Gastroesophageal sphincter (tissue), 4 donors: ENCODE results near the gene CTXN3. TPM values are rescaled to one million over a fixed set of nuclear protein-coding genes. Genes with fewer than 3 reads are reported as not detected.
A peak's percentile ranks its signal among the peaks of the same experiment; 100 is the strongest.

Experiments used
- ATAC-seq: fragments of 150-250 bp; one replicate; pipeline ENCODE4 v1.9.1; 2016; ENCODE audit warnings: mild to moderate bottlenecking, moderate library complexity
- H3K27ac ChIP-seq, 4 donors: fragments of 200-600 bp; sonication (generic) in 3 of 4; 1 replicate in 3 of 4; 2 replicates in 1 of 4; pipeline ENCODE4 v1.5.1; 2016 to 2019
- H3K27me3 ChIP-seq: fragments of 200-600 bp; sonication (generic); one replicate; pipeline ENCODE4 v1.5.1; 2019
- H3K36me3 ChIP-seq, 2 donors: fragments of 200-600 bp; sonication (generic); one replicate each; pipeline ENCODE4 v1.5.1; 2019; ENCODE audit warnings: control low read depth in 1 of 2
- H3K4me1 ChIP-seq, 3 donors: fragments of 200-600 bp; sonication (generic); 1 replicate in 2 of 3; 2 replicates in 1 of 3; pipeline ENCODE4 v1.5.1; 2016 to 2019; ENCODE audit warnings: control low read depth in 2 of 3
- H3K4me3 ChIP-seq, 2 donors: fragments of 200-600 bp; sonication (generic); one replicate each; pipeline ENCODE4 v1.5.1; 2019; ENCODE audit warnings: mild to moderate bottlenecking in 1 of 2, moderate library complexity in 1 of 2
- H3K9me3 ChIP-seq, 3 donors: fragments of 200-600 bp; sonication (generic); one replicate each; pipeline ENCODE4 v1.5.1; 2017 to 2019; ENCODE audit warnings: control low read depth in 2 of 3
- EP300 ChIP-seq: sonication (generic); formaldehyde crosslinking; IDR thresholded peaks from one replicate; pipeline ENCODE4 v1.6.1; 2017; ENCODE audit warnings: antibody characterized with exemption, mild to moderate bottlenecking
- POLR2A ChIP-seq, 2 donors: fragments of 450-650 bp; IDR thresholded peaks; one replicate each; pipeline ENCODE4 v1.6.1; 2017; ENCODE audit warnings: antibody characterized with exemption in 2 of 2, mild to moderate bottlenecking in 2 of 2, moderate library complexity in 1 of 2
- POLR2AphosphoS5 ChIP-seq: sonication (generic); formaldehyde crosslinking; IDR thresholded peaks from one replicate; pipeline ENCODE4 v1.6.1; 2017; ENCODE audit warnings: antibody characterized with exemption
- WGBS, 2 donors: methylation state at CpG; one replicate each; pipeline ENCODE4 v1.1.5; 2018; ENCODE audit warnings: low coverage in 1 of 2; 5-methylcytosine and 5-hydroxymethylcytosine counted together
- total RNA-seq, 4 donors: library from RNA; depleted of rRNA; stranded (reverse); fragments of >200 nt; gene quantifications; one replicate each; pipeline ENCODE4 v1.1.0, GENCODE V29; 2016
- TF ChIP-seq, protein P1 (sequence below), 4 experiments: fragments of 200-600 bp in 2 of 4; fragments of 450-650 bp in 2 of 4; sonication (generic) in 1 of 4; IDR thresholded peaks; one replicate each; pipeline ENCODE4 v1.5.1; 2017 to 2019; ENCODE audit warnings: antibody characterized with exemption in 4 of 4, mild to moderate bottlenecking in 2 of 4, moderate library complexity in 2 of 4

Gene CTXN3
- total RNA-seq, 4 donors from 2014 or later, result 0.58 TPM; not detected in 3

DNA sequence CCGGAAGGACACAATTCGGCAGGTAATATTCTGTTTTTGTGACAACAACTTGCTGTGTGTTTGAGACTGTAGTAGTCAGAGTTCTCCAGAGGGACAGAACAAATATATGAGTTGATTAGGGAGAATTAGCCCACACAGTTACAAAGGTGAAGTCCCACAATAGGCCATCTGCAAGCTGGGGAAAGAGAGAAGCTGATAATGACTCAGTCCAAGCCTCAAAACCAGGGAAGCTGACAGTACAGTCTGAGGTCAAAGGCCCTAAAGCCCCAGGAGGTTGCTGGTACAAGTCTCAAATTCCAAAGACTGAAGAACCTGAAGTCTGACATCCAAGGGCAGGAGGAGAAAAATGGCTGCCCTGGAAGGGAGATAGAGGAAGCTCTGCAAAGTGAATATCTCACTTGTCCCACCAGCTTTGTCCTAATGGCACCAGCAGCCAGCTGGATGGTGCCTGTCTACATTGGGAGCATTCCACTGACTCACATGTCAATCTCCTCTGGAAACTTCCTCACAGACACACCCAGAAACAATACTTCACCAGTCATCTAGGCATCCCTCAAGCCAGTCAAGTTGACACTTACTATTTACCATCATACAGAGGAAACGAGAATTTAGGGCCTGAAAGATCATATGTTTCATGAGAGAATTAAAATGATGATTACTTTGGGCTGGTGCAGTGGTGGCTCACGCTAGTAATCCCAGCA, 36.3 kb upstream of the CTXN3 start:
- Histone ChIP-seq H3K36me3 (no peaks in the 10 kb centered on the region), H3K4me3 (no peak overlapping the region), H3K9me3 (no peaks in the 10 kb centered on the region), H3K27me3 (no peaks in the 10 kb centered on the region), H3K27ac (no peak overlapping the region), H3K4me1 (peaks cover 4 to 13% (median 5%) of the 10 kb centered on the region in 3 donors)
- ATAC-seq, result no peak
- TF ChIP-seq EP300 (no peak), POLR2AphosphoS5 (no peak), POLR2A (IDR thresholded peaks at IDR 0.05) (no peak)
- TF ChIP-seq, protein P1, sequence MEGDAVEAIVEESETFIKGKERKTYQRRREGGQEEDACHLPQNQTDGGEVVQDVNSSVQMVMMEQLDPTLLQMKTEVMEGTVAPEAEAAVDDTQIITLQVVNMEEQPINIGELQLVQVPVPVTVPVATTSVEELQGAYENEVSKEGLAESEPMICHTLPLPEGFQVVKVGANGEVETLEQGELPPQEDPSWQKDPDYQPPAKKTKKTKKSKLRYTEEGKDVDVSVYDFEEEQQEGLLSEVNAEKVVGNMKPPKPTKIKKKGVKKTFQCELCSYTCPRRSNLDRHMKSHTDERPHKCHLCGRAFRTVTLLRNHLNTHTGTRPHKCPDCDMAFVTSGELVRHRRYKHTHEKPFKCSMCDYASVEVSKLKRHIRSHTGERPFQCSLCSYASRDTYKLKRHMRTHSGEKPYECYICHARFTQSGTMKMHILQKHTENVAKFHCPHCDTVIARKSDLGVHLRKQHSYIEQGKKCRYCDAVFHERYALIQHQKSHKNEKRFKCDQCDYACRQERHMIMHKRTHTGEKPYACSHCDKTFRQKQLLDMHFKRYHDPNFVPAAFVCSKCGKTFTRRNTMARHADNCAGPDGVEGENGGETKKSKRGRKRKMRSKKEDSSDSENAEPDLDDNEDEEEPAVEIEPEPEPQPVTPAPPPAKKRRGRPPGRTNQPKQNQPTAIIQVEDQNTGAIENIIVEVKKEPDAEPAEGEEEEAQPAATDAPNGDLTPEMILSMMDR (IDR thresholded peaks at IDR 0.05), result no peak
- WGBS, 2 donors, result 80 to 100% methylated on average over 2 to 4 of the region's 4 CpGs

DNA sequence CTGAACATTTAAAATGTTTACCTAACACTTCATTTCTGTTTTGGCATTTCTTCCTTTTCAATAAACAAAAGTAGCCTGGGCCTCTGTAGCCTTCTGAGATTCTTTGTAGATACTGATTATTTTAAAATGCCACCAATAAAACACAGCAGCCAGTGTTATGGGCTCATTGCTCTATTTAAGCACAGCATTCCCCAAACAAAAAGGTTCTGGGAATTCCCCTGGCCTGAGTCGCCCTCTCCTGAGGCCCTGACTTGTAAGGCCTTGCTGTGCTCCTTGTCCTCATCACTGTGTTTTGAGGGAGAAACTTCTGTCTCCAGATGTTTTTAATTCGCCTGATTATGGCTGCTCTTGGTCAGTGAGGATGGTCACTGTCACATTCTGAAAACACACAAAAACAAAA, 33.0 kb upstream of the CTXN3 start:
- Histone ChIP-seq H3K27ac (peak overlapping the region in 3 of 4 donors; percentile 19 to 54 (median 25)), H3K4me1 (peaks cover 4 to 13% (median 5%) of the 10 kb centered on the region in 3 donors), H3K36me3 (no peaks in the 10 kb centered on the region), H3K9me3 (peaks cover 0 to 4% (median 0%) of the 10 kb centered on the region in 3 donors), H3K4me3 (no peak overlapping the region), H3K27me3 (no peaks in the 10 kb centered on the region)
- ATAC-seq, result no peak
- WGBS, 2 donors, result 23 to 57% methylated on average over 2 of the region's 2 CpGs
- TF ChIP-seq, protein P1 (IDR thresholded peaks at IDR 0.05), result no peak
- TF ChIP-seq POLR2AphosphoS5, result no peak
- no peak for TF ChIP-seq EP300
- TF ChIP-seq POLR2A (IDR thresholded peaks at IDR 0.05), result no peak

DNA sequence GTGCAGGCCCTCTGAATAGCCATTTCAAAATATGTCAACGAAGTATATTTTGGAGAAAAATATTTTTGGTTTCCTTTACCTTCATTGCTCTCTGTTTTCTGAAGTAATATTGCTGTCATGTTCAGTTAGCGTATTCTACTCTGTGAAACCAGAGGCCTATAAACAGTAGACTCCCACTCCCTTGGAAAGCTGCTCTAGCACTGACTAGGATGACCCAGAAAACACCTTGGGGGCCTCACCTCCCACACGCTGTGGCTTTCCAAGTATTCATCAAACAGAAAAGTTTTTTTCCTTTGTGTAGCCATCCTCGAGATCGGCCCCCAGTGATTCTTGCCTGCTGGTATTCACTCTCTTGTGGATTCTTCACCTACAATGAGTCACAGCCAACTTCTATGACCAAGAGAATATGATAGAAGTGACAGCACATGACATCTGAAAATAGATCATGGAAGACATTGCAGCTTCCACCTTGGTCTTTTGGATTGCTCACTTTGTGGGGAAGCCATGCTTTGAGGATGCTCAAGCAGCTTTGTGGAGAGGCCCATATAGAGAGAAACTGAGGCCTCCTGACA, 28.9 kb upstream of the CTXN3 start:
- Histone ChIP-seq H3K4me3 (no peak overlapping the region), H3K27me3 (no peaks in the 10 kb centered on the region), H3K4me1 (peaks cover 4 to 13% (median 5%) of the 10 kb centered on the region in 3 donors), H3K9me3 (peaks cover 0 to 4% (median 0%) of the 10 kb centered on the region in 3 donors), H3K36me3 (no peaks in the 10 kb centered on the region), H3K27ac (no peak overlapping the region)
- WGBS, 2 donors, result 77 to 100% methylated on average over 3 to 4 of the region's 5 CpGs
- TF ChIP-seq POLR2A (IDR thresholded peaks at IDR 0.05), result no peak
- no peak for TF ChIP-seq POLR2AphosphoS5
- TF ChIP-seq EP300, result no peak
- TF ChIP-seq, protein P1 (IDR thresholded peaks at IDR 0.05), result no peak
- ATAC-seq, result no peak

DNA sequence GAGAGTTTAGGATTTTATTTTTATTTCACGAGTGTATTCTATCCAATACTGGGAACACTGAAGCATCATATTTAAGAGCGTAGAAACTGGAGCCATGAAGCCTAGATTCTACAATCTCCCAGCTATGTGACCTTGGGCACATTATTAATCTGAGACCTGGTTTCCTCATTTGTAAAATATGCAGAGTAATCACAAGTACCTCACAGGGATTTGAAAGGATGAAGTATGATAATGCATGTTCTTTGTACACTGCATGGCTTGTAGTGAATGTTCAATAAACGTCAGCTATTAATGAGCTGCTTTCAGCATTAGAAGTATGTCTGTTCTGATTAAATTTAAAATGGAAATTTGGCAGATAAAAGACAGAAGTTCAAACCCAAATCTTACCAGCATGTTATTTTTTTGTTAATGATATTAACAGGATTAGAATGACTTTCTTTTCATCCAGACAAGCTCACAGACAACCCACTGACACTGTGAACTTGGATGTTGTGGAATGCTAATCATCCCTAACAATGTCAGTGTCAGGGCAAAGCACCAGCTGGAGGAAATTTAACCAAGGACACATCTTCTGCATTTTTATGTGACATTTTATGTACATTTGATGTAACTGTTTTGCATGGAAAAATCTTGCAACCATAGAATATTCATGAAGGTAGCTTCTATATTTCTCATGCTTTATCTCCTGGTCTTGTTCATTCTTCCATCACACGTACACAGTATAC, 27.1 kb upstream of the CTXN3 start:
- no peak for TF ChIP-seq POLR2A (IDR thresholded peaks at IDR 0.05)
- TF ChIP-seq EP300, result no peak
- TF ChIP-seq, protein P1 (IDR thresholded peaks at IDR 0.05), result no peak
- TF ChIP-seq POLR2AphosphoS5, result no peak
- Histone ChIP-seq H3K36me3 (no peaks in the 10 kb centered on the region), H3K4me3 (no peak overlapping the region), H3K4me1 (no peaks in the 10 kb centered on the region), H3K9me3 (peaks cover 0 to 4% (median 0%) of the 10 kb centered on the region in 3 donors), H3K27me3 (no peaks in the 10 kb centered on the region), H3K27ac (no peak overlapping the region)
- WGBS, 2 donors, result 58 to 85% methylated on average over 2 to 4 of the region's 4 CpGs
- ATAC-seq, result no peak
